ENCODE data around the gene CCDC106.

CCDC106 gene

DNA sequence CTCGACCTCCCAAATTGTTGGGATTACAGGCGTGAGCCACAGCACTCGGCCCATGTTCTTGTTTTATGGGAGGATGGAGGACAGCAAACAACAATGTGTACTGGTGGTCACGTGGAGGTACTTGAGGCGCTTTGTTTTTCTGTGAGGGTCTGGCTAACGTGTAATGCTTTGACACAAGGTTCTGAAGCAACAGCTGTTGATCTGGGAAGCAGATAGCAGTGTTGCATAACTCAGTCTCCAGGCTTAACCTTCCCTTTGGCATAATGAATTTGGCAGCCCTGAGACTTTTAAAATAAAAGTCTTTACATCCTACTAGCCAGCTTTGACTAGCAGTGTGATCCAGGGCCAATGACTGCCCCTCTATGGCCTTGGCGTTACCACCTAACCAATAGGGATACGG is 14.2 kb upstream of the CCDC106 start:
- in situ Hi-C loops (cut with HindIII; ENCODE audit: low sequenced_read_pairs): no loop called here

DNA sequence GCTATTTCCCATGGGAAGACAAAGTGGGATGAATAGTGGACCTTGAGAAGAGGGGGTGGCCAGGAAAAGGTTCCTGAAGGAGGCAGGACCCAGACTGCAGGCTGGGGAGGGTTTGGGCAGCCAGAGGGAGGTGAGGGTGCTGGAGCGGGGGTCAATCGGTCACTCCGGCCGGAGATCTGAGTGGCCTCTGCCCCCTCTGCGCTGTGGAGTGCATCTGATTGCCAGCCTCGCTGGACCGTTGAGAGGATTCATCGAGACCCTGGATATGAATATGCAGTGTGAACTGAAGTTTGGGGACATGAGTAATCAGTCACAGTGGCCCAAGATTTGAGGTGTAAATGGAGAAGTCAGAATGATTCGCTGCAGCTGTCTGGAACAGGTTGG is 12.7 kb upstream of the CCDC106 start:
- in situ Hi-C loops (cut with HindIII; ENCODE audit: low sequenced_read_pairs): no loop called here

- in situ Hi-C loops (cut with HindIII; ENCODE audit: low sequenced_read_pairs): no loop called here
These were observed 12.1 kb upstream of the CCDC106 start for GRCh38 chr19:55635856-55636440.

DNA sequence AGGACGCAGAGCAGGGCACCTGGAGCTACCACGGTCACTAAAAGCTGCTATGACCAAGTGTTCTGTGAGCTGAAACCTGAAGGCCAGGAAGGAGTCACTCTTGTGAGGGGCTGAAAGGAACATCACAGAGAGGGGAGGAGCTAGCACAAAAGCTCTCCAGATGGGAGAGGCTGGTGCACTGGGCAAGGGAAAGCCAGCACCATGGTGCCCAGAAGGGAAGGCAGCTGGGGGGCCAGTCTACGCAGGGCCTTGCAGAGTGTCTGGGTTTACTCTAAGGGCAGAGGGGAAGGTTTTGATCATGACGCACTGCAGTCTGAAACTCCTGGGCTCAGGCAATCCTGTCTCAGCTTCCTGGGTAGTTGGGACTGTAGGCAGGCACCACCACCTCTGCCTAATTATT is 11.3 kb upstream of the CCDC106 start:
- in situ Hi-C loops (cut with HindIII; ENCODE audit: low sequenced_read_pairs): no loop called here

- in situ Hi-C loops (cut with HindIII; ENCODE audit: low sequenced_read_pairs): no loop called here
These were observed 10.5 kb upstream of the CCDC106 start for GRCh38 chr19:55637534-55637933.

- in situ Hi-C loops (cut with HindIII; ENCODE audit: low sequenced_read_pairs): no loop called here
These were observed 9.1 kb upstream of the CCDC106 start for GRCh38 chr19:55638864-55639359.

DNA sequence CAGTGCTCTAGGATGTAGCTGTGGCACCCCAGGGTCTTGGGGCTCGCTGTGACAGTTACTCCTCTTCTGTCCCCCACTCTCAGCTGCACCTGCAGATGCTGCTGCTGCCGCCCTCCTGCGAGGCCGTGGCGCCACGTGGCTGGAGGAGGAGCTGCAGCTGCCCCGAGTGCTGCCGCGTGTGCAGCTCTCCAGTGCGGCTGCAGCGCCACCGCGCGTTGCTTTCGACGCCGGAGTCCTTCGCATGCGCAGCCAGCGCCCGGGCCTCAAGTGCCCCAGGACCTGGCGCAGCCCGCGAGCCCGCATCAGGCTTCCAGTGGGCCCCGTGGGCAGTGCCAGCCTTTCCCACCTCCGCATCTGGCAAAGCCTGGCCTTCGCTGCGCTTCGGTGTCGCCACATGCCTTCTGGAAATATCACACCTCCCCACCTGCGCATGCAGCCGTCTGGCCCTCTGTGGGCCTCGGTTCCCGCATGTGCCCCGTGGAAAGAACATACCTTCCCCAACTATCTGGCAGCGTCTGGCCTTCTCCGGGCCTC is 7.9 kb upstream of the CCDC106 start:
- in situ Hi-C loops (cut with HindIII; ENCODE audit: low sequenced_read_pairs): no loop called here

GRCh38 chr19:55640577-55641425 is 7.2 kb upstream of the CCDC106 start, which contains the start of gene ZNF580:
Gene ZNF580 (plus strand): TSS chr19:55641002. CDS start chr19:55642509, 1,507 bp downstream.
- in situ Hi-C loops (cut with HindIII; ENCODE audit: low sequenced_read_pairs): no loop called here

DNA sequence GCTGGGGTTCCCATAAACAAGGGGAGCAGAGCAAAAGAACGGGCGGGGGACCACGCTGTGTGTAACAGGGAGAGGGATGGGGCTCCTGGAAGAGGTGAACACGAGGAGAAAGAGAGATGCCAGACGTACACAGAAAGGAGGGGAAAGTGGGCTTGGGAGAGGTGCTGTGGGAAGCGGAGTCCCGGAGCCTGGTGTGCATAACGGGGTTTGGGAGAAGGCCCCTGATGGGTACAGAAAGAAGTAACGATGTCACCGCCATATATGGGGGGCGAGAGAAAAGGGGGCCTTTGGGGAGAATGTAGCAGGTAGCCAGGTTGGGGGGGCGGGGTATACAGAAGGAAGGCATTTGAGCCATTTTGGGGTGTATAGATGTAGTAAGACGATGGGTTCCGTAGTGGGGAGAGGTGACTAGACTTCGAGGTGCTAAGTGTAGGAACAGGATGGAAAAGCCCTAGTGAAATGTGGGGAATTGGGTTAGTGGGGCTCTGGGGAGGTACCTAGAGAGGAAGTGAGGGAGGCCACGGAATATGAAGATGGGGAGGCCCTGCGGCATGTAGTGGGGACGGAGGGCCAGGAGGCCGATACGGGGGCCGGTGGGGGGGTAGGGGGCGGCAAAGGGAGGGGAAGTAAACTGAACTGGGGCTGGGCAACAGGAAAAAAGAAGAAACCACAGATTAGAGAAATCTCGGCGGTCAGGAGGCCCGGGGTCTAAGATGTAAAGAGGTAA is 6.4 kb upstream of the CCDC106 start:
- in situ Hi-C loops (cut with HindIII; ENCODE audit: low sequenced_read_pairs): no loop called here

DNA sequence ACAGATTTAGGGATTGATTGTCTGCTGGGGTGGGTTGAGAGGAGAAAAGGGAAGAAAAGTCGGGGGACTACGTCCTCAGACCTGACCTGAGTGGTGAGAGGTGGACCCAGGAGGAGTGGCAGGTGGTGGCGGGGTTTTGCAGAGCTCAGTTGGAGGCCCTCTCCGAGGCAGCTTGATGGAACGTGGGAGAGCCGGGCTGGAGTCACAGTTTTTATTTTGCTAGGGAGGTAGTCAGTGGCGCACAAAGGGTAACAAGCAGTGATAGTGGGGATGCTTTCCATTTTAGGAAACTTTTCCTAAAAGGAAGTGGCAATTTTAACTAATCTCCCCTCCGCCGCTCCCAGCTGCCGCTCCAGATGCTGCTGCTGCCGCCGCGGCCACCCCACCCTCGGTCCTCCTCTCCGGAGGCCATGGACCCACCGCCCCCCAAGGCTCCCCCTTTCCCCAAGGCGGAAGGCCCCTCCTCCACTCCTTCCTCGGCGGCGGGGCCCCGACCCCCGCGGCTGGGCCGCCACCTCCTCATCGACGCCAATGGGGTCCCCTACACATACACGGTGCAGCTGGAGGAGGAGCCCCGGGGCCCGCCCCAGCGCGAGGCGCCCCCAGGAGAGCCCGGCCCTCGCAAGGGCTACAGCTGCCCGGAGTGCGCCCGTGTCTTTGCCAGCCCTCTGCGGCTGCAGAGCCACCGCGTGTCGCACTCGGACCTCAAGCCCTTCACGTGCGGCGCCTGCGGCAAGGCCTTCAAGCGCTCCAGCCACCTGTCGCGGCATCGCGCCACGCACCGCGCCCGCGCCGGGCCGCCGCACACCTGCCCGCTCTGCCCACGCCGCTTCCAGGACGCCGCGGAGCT is 5.6 kb upstream of the CCDC106 start:
- in situ Hi-C loops (cut with HindIII; ENCODE audit: low sequenced_read_pairs): no loop called here

- in situ Hi-C loops (cut with HindIII; ENCODE audit: low sequenced_read_pairs): no loop called here
These were observed 4.8 kb upstream of the CCDC106 start, which contains the start of gene ZNF581 for GRCh38 chr19:55643003-55643886. Gene ZNF581 (plus strand): TSS chr19:55643649. CDS start chr19:55644572, 923 bp downstream.

DNA sequence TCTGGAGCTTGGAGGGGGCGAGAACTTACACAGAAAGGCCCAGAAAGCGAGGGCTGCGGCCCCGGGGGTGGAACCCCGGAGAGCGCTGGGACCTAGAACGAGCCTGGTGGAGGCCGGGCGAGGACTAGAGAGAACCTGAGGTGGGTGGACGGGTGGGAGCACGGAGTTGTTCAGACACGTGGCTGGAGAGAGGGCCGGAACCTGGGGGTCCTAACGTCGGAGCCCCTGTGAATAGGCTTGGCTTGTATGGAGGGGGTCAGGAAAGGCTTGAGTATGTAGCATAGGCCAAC is 4.2 kb upstream of the CCDC106 start:
- in situ Hi-C loops (cut with HindIII; ENCODE audit: low sequenced_read_pairs): no loop called here

DNA sequence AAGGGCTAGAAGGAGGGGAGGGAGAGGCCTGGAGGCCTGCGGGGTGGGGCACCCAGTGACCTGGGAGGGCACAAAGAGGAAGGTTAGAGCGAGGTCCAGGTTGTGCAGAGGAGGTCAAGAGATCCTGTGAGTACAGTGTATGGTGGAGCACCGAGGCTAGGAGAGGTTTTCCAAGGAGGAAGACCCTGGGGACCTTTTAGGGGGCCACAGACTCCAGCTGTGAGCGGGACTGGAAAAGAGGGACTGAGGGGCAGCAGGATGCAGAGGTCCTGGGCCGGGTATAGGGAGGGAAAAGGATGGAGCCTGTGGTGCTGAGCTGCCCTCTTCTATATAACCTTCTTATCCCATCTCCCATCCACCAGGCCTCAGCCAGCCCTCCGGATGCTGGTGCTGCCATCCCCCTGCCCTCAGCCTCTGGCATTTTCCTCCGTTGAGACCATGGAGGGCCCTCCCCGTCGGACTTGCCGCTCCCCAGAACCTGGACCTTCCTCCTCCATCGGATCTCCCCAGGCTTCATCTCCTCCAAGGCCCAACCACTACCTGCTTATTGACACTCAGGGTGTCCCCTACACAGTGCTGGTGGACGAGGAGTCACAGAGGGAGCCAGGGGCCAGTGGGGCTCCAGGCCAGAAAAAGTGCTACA is 3.7 kb upstream of the CCDC106 start:
- in situ Hi-C loops (cut with HindIII; ENCODE audit: low sequenced_read_pairs): no loop called here

DNA sequence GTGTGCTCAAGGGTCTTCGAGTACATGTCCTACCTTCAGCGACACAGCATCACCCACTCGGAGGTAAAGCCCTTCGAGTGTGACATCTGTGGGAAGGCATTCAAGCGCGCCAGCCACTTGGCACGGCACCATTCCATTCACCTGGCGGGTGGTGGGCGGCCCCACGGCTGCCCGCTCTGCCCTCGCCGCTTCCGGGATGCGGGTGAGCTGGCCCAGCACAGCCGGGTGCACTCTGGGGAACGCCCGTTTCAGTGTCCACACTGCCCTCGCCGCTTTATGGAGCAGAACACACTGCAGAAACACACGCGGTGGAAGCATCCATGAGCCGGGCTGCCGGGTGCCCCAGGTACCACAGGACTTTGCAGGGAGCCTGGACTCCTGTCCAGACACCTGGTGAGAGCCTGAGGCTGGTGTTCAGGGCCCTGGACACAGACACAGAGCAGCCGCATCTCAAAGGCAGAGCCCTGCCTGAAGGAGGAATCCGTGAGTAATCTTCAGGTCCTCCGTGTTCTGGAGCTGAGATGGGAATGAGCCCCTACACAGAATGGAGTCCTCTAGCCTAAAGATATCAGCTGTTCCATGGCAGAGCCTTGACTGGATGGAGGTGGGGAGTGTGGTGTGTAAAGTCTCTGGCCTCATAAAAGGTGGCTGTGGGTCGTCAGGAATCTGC is 3.0 kb upstream of the CCDC106 start:
- in situ Hi-C loops (cut with HindIII; ENCODE audit: low sequenced_read_pairs): no loop called here

DNA sequence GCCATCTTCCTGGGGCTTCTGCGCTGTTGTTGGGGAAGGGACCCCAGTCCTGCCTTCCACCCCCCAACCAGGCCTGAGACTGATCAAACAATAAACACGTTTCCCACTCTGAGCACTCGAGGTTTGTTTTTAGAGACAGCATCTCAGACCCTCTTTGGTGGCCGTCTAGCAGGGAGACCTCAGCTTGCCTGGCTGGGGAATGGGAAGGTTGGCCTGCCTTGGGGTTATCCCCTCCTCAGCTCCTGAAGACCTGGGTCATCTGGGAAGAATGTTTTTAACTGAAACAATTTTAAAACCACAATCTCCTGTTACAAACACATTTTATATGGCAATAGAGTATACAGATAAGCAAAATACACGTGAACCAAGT is 2.5 kb upstream of the CCDC106 start:
- in situ Hi-C loops (cut with HindIII; ENCODE audit: low sequenced_read_pairs): no loop called here

GRCh38 chr19:55646889-55647731 is 902 bp upstream of the CCDC106 start:
- in situ Hi-C loops (cut with HindIII; ENCODE audit: low sequenced_read_pairs): no loop called here

- in situ Hi-C loops (cut with HindIII; ENCODE audit: low sequenced_read_pairs): no loop called here
These were observed 714 bp downstream of the CCDC106 start for GRCh38 chr19:55648585-55649267.

All from DLD1 (cell line).